Effector CD4-positive, alpha-beta T cell (primary cell): ENCODE results near the gene ERCC6L2.

Source experiments
- DNase-seq: peaks from one replicate; pipeline ENCODE4 v3.0.0-alpha.2; 2020

The ERCC6L2 gene

GRCh38 chr9:95981761-95982390 lies 106.4 kb downstream of the ERCC6L2 start:
- DNase-seq = no peak

- DNase-seq = no peak
Measured at GRCh38 chr9:95985440-95986055, 110.1 kb downstream of the ERCC6L2 start.

GRCh38 chr9:95989297-95989696 lies 113.8 kb downstream of the ERCC6L2 start:
- DNase-seq = no peak

- no peak for DNase-seq
Measured at GRCh38 chr9:95991326-95991725, 115.8 kb downstream of the ERCC6L2 start.

GRCh38 chr9:95992536-95992935 lies 117.0 kb downstream of the ERCC6L2 start:
- DNase-seq = no peak

GRCh38 chr9:95993337-95993736 lies 117.8 kb downstream of the ERCC6L2 start:
- no peak for DNase-seq

- no peak for DNase-seq
Measured at GRCh38 chr9:95999390-95999789, 123.9 kb downstream of the ERCC6L2 start.

GRCh38 chr9:96004379-96004778 lies 128.9 kb downstream of the ERCC6L2 start:
- no peak for DNase-seq

- no peak for DNase-seq
Measured at GRCh38 chr9:96006296-96006879, 130.9 kb downstream of the ERCC6L2 start.

GRCh38 chr9:96006961-96007360 lies 131.5 kb downstream of the ERCC6L2 start:
- no peak for DNase-seq

- DNase-seq = no peak
Measured at GRCh38 chr9:96008502-96009222, 133.2 kb downstream of the ERCC6L2 start.

- no peak for DNase-seq
Measured at GRCh38 chr9:96009223-96009602, 133.7 kb downstream of the ERCC6L2 start.

GRCh38 chr9:96009690-96010472 lies 134.4 kb downstream of the ERCC6L2 start:
- DNase-seq = peak; percentile 37

GRCh38 chr9:96014078-96014477 lies 138.6 kb downstream of the ERCC6L2 start:
- DNase-seq = peak; percentile 33

- no peak for DNase-seq
Measured at GRCh38 chr9:96015876-96016686, 140.6 kb downstream of the ERCC6L2 start.
